ENCODE measurements around the gene GMDS.

Gene GMDS

DNA sequence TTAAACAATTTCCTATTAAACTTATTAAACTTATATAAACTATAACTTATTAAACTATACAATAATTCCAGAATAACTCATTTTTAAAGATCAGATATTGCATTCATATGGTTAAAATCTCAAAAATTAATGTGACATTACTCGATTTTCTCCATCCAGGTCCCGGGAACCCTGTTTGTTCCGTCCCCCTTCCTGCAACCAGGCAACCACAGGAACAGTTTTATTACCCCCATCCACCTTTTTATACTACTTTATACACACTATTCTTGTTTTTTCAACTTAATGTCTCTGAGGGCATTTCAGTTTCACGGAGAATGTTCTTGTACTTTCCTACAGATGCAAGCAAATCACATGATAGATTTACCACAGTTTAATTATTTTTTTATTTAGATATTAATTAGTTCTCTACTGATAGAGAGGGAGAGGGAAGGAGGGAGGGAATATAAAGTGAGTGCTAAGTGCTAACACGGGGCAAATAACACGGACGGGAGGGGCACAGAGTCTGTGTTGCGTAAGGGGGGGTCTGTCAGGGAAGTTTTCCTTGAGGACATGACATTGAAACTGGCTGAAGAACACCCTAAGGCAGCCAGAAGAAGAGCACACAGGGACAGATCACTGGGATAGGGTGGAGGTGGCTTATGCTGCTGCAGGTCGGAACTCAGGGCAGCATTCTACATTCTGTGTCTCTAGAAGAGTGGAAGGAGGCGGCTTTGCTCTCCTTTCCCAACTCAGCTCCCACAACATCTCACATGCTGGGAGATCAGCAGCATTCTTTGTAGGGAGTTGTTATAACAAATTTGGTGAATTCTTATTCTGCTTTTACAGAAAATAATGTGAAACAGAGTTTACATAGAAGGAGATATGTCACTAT lies 410.5 kb downstream of the GMDS start:
- H3K27ac ChIP-seq, result no peak overlapping the region
- H3K36me3 ChIP-seq (ENCODE audit: insufficient read depth), result no peaks in the 10 kb centered on the region
- H3K27me3 ChIP-seq (ENCODE audit: insufficient read depth, low read depth), result no peaks in the 10 kb centered on the region
- no peak overlapping the region for H2AFZ ChIP-seq (ENCODE audit: low read depth)
- H3K4me3 ChIP-seq (IDR thresholded peaks at IDR 0.05; ENCODE audit: insufficient read depth, low read depth, low read length), result no peak overlapping the region
- TF ChIP-seq, protein P1, sequence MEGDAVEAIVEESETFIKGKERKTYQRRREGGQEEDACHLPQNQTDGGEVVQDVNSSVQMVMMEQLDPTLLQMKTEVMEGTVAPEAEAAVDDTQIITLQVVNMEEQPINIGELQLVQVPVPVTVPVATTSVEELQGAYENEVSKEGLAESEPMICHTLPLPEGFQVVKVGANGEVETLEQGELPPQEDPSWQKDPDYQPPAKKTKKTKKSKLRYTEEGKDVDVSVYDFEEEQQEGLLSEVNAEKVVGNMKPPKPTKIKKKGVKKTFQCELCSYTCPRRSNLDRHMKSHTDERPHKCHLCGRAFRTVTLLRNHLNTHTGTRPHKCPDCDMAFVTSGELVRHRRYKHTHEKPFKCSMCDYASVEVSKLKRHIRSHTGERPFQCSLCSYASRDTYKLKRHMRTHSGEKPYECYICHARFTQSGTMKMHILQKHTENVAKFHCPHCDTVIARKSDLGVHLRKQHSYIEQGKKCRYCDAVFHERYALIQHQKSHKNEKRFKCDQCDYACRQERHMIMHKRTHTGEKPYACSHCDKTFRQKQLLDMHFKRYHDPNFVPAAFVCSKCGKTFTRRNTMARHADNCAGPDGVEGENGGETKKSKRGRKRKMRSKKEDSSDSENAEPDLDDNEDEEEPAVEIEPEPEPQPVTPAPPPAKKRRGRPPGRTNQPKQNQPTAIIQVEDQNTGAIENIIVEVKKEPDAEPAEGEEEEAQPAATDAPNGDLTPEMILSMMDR (conservative IDR thresholded peaks at IDR 0.05; ENCODE audit: low read depth, low read length), result no peak
- no peaks in the 10 kb centered on the region for H3K4me1 ChIP-seq (ENCODE audit: low read depth, poor library complexity, severe bottlenecking)
- H3K9ac ChIP-seq, result no peak overlapping the region
- no peaks in the 10 kb centered on the region for H4K20me1 ChIP-seq (ENCODE audit: insufficient read depth)
- no peaks in the 10 kb centered on the region for H3K79me2 ChIP-seq (ENCODE audit: insufficient read depth, low read depth)
- H3K4me2 ChIP-seq, result no peak overlapping the region

DNA sequence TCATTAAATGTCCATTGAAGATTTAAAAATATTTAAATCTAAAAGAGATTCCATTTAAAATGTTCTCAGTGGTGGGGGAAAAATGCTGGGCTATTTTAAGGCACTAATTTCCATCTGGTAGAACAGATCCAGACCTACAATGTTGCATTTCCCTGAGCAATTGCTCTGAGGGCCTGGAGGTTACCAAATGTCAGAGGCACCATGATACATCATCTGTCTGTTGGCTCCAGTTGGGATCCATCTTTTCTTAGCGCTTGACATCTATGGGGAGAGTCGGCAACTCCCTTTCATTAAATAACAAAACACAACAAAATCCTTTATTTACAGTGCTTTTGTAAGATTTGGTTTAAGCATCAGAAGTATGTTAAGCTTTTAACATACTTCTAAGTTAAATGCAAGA lies 411.2 kb downstream of the GMDS start:
- H3K4me1 ChIP-seq (ENCODE audit: low read depth, poor library complexity, severe bottlenecking), result no peaks in the 10 kb centered on the region
- H3K27ac ChIP-seq, result no peak overlapping the region
- H4K20me1 ChIP-seq (ENCODE audit: insufficient read depth), result no peaks in the 10 kb centered on the region
- H2AFZ ChIP-seq (ENCODE audit: low read depth), result no peak overlapping the region
- H3K27me3 ChIP-seq (ENCODE audit: insufficient read depth, low read depth), result no peaks in the 10 kb centered on the region
- TF ChIP-seq, protein P1 (conservative IDR thresholded peaks at IDR 0.05; ENCODE audit: low read depth, low read length), result no peak
- no peaks in the 10 kb centered on the region for H3K36me3 ChIP-seq (ENCODE audit: insufficient read depth)
- no peaks in the 10 kb centered on the region for H3K79me2 ChIP-seq (ENCODE audit: insufficient read depth, low read depth)
- no peak overlapping the region for H3K9ac ChIP-seq
- H3K4me2 ChIP-seq, result no peak overlapping the region
- H3K4me3 ChIP-seq (IDR thresholded peaks at IDR 0.05; ENCODE audit: insufficient read depth, low read depth, low read length), result no peak overlapping the region

DNA sequence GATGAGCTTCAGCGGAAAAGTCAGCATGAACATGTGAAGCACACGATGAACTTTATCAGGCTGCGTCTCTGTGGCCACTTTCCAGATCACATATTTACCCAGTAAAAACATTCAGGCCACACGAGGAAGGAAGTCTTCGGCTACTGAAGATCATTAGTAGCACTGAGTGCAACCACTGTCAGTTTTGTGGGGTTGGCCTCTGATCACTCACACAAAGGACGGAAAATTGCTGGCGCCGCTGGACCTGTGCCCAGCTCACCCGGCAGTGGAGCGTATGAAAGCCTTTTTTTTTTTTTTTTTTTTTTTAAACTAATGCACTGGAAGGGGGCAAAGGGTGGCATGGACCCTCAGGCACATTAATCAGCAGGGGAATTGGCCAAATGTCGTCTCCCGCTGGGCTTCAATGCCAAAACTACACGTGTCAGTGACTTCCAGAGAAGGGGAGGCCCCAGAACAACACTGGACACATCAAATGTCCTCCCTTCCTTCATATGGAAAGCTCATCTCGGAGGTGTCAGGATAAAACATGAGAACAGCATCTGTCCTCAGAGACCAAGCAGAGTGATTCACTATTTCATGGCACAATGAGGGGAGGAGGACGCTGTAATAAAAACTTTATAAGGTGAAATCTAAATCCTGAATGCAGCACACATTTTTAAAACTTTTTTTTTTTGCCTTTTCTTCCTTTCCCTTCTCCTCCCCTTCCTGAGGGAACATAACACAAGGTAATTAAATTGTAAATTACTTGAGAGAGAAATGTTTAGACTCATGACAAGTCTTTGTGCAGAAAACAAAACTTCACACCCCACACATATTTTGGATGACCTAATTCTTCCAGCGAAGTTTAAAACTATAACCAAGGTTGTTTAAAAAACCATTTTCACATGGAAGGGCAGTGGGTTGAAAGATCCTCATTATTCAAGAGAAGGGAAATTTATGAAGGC lies 412.3 kb downstream of the GMDS start:
- TF ChIP-seq, protein P1 (conservative IDR thresholded peaks at IDR 0.05; ENCODE audit: low read depth, low read length), result no peak
- Histone ChIP-seq H3K27ac (no peak overlapping the region), H3K4me2 (no peak overlapping the region), H3K27me3 (ENCODE audit: insufficient read depth, low read depth) (no peaks in the 10 kb centered on the region), H3K4me3 (IDR thresholded peaks at IDR 0.05; ENCODE audit: insufficient read depth, low read depth, low read length) (no peak overlapping the region), H2AFZ (ENCODE audit: low read depth) (no peak overlapping the region), H3K9ac (no peak overlapping the region), H3K36me3 (ENCODE audit: insufficient read depth) (no peaks in the 10 kb centered on the region), H3K4me1 (ENCODE audit: low read depth, poor library complexity, severe bottlenecking) (no peaks in the 10 kb centered on the region), H3K79me2 (ENCODE audit: insufficient read depth, low read depth) (no peaks in the 10 kb centered on the region), H4K20me1 (ENCODE audit: insufficient read depth) (no peaks in the 10 kb centered on the region)

DNA sequence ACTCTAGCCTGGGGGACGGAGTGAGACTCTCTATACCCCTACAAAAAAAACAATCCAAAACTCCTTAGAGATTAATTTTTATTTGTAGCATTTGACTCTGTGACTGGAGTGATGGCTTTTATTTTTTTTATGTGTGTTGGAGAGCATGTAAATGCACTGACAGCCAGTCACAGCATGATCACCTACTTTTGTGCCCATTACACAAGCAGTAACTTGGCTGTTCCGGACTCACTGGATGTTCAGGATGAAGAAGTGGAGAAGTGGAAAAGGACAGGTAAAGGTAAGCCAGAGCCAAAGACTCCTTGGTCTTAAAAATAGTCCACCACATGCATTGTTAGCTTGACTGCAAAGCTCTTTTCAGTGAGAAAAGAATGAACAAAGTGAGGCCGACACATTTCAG lies 413.0 kb downstream of the GMDS start:
- Histone ChIP-seq H3K4me1 (ENCODE audit: low read depth, poor library complexity, severe bottlenecking) (no peaks in the 10 kb centered on the region), H3K36me3 (ENCODE audit: insufficient read depth) (no peaks in the 10 kb centered on the region), H4K20me1 (ENCODE audit: insufficient read depth) (no peaks in the 10 kb centered on the region), H3K9ac (no peak overlapping the region), H3K27ac (no peak overlapping the region), H3K4me3 (IDR thresholded peaks at IDR 0.05; ENCODE audit: insufficient read depth, low read depth, low read length) (no peak overlapping the region), H3K79me2 (ENCODE audit: insufficient read depth, low read depth) (no peaks in the 10 kb centered on the region), H2AFZ (ENCODE audit: low read depth) (no peak overlapping the region), H3K4me2 (no peak overlapping the region), H3K27me3 (ENCODE audit: insufficient read depth, low read depth) (no peaks in the 10 kb centered on the region)
- TF ChIP-seq, protein P1 (conservative IDR thresholded peaks at IDR 0.05; ENCODE audit: low read depth, low read length), result no peak

Data from KMS-11 (cell line).